G401.6 (cell line): Measurements from ENCODE around the gene BCDIN3D.
"Not testable (repeated sequence)": the region's sequence is repeated elsewhere in the genome, so short reads cannot be mapped to it uniquely, and the experiment has no call there.

ENCODE experiments used
- FAIRE-seq: peaks from 2 replicates; lab custom pipeline; 2012; peaks lifted over from hg19 to GRCh38; lab: Jason Lieb, UNC

Gene BCDIN3D

DNA sequence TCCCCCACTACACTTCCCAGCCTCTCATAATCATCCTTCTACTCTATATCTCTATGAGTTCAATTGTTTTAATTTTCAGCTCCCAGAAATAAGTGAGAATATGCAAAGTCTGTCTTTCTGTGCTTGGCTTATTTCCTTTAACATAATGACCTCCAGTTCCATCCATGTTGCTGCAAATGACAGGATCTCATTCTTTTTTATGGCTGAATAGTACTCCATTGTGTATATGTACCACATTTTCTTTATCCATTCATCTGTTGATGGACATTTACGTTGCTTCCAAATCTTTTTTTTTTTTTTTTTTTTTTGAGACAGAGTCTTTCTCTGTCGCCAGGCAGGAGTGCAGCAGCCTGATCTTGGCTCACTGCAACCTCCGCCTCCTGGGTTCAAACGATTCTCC lies 13.0 kb upstream of the BCDIN3D start:
- not testable (repeated sequence) for FAIRE-seq

DNA sequence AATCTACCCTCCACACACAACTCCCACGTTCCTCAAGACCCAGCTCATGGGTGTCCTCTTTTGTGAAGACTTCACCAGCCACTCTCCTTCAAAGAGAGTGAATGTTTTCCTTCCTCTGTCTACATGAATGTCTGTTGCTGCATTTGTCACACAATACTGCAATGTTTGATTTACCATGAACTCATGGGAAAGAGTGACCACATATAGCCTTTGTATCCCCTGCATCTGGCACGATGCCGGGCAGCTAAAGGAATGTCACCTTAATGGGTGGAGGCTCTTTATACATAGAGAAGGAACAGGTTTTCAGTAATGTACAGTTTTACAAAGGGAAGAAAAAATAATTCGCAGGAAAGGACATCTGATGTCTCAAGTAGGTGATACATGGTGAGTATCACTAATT lies 12.1 kb upstream of the BCDIN3D start:
- FAIRE-seq, result no peak

DNA sequence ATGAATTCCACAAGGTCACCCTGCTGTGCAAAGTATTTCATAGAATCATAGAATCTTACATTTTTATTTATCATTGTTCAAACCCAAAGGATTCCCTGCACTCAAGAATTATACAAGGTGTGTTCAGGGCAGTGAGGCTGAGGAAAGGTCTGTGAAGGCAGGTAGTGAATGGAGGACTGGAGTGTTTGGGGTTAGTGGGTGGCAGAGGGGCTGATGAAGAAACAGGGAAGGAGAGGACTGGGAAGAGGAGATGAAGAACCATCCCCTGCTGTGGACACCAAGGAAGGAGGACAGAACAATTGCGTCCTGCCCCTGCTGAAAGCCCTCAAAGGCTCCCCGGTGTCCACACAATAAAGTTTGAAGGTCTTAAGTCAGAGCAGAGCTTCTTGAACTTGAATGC lies 10.8 kb upstream of the BCDIN3D start:
- FAIRE-seq, result no peak

DNA sequence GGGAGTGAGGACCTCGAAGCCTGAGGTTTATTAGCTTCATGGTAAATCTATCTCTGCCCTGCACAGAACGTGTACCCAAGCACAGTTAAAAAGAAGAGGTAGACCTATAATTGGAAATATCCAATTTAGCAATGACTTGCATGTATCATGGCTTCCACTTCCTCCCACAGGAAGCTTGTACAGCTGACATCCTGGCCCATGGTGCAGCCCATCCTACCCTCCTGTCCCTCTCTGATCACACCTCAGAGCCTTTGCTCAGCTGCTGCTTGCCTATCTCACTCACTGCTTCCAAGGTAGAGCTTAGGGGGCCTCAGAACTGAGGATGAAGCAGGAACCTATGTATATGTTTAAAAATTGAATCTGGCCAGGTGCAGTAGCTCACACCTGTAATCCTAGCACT lies 4.3 kb upstream of the BCDIN3D start:
- no peak for FAIRE-seq

DNA sequence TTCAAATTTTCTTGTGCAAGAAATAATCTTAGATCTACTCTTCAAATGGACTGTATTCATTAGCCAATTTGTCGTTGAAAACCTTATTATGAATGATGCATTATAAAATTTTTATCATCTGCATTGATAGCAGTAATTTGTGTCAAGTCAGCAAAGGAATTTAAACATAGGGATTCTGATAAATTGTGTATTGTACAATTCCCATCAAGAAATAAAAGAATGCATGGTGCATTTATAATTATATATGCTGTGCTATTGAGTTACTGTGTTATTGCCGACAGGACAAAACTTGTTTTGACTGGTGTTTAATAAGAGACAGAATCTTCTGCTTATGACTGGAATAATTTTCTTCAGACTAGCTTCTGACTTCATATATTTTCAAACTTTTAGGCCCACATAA lies 3.1 kb upstream of the BCDIN3D start:
- no peak for FAIRE-seq

DNA sequence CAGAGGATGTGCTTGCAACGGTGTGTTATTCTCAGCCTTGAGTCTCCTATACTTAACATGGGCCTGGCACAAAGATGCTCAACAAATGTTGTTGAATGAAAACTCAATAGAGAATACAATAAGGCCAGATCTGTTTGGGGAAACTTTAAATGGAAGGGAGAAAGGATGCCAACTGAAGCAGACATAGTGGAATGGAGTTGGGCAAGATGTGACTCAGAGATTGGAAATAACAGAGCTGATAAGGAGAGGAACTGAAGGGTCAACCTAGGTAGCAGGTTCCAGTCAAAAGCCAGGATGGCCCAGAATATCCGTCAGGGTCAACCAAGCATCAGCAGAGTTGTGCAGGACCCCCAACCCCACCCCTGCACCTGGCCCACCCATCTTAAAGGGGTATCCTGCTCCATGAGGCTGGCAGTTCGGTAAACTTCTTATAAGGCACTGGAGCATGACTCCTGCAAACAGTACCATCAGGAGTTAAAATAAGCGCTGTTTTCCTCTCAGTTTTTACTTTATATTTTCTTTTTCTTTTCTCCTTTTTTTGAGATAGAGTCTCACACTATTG lies 1.1 kb upstream of the BCDIN3D start:
- FAIRE-seq, result no peak

DNA sequence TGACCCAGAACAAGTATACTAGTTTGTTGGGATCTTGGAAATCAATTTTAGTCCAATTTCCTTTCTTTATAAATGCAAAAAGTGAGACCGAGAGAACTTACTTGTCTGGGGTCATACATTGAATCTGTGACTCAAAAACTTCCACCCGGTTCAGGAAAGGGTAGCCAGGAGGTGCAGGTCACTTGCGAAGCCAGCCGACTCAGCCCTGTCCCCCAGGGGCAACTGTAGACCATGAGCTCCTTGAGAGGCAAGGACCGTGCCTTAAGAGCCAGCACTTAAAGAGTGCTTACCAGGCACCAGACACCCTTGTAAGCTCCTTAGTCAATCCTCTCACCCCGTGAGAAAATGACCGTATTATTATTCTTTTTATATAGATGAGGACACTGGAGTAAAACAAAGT lies 505 bp upstream of the BCDIN3D start:
- FAIRE-seq, result no peak

DNA sequence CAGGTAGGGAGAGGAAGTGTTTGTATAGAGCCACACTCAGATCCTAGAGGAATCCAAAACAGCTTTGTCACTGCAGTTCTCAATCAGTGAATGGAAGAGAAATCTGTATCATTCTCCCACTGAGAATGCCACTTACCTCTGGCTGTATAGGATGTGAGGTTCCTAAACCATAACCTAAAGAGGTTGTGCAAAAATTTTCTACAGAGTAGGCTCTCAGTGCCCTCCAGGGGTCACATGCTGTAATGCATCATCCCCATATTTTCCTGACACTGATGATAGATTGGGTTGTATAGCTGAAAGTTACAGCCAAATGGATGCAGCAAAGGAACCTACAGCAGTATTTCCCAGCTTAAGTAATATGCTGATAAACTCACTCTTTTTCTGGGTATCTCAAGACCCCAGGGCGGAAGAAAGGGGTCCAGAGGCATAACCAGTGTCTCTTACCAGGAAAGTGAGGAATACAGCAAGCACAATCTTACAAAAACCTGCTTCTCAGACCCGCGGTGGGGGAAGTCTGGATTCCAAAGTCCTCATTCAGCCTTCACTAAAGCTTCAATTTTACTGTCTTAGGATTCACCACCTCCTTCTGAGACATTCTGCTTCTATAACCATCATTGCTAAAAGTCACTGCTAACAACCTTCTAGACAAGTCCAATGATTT lies 3.8 kb downstream of the BCDIN3D start:
- FAIRE-seq, result peak; percentile 68

DNA sequence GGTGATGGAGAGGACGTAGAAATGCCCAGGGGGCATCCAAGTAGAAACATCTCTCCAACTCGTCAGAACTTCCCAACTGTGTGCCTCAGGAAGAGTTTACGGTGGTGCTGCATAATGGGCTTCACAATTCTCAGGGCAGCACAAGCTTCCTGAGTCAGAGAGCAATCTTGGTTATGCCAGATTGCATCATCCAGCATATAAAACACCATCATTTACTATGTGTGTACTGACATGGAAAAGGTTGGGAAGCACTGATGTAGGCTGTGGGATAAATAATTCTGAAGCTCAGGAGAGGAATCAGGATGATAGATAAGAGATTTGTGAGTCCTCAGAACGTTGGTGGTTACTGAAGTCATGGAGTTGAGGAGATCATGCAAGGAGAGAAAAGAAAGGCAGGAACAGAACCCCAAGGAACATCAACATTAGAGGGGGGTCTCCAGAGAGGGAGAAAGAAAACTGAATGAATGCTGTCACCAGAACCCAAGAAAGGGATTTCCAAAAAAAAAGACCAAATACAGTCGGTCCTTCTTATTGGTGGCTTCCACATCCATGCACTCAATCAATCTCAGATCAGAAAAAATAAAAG lies 10.0 kb downstream of the BCDIN3D start:
- no peak for FAIRE-seq

DNA sequence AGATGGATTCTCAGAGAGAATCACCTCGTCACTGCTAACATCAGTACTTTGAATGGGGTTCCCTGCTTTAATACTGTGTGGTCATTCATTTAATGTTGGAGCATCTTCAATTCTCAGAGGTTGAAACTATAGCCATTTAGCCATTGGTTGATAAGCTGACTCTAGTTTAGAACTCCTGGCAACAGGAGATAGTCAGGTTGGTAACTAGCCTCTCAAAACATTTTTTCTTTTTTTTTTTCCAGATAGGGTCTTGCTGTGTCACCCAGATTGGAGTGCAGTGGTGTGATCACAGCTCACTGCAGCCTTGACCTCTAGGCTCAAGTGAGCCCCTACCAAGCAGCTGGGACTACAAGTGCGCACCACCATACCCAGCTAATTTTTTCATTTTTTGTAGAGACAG lies 11.2 kb downstream of the BCDIN3D start:
- FAIRE-seq, result no peak

DNA sequence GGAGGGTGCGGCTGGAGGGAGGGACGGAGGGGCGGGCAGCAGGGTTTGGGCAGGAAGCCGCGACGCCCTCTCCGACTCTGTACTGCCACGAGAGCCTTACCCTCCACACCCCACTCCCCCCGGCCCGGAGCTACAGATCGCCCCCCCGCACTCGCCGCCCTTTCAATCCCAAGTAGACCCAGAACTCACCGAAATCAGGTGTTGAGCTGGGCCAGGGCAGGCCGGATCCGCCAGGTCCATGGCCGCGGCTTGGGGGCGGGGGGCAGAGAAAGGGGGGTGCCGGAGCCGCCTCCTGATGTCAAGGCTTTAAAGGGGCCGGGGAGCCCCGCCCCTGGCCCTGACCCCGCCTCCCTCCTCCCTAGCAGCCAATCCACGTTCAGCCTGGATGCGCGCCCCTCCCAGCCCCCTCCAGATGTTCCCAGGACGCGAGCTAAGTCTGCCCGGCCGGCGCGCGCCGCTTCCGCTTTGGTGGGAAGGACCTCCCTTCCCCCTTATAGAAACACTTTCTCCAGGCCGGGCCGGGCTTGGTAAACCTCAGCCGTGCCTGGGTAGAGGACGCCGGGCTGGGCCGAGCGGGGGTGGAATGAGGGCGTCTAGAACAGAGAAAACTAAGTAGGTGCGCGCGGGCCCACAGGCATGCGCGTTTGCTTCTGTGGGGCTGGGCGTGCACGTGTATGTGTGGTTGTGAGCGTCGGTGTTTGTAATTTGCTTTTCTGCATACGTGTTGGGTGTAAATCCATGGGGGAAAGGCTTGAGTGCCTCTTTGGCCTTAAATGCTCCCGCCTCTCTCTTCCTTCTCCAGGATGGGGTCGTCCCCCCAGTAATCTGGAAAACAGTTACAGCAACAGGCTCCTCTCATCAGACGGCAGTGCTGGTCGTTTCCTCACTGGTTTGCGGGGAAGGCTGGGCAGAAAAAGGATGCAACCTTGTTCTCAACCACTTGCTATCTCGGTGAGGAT lies 14.5 kb downstream of the BCDIN3D start, which contains the start of gene NCKAP5L:
TSS of gene NCKAP5L (minus strand) at position 281 of the 959 bp plus-strand sequence. CDS start 24,369 bp downstream, outside the sequence.
- peak; percentile 96 for FAIRE-seq

DNA sequence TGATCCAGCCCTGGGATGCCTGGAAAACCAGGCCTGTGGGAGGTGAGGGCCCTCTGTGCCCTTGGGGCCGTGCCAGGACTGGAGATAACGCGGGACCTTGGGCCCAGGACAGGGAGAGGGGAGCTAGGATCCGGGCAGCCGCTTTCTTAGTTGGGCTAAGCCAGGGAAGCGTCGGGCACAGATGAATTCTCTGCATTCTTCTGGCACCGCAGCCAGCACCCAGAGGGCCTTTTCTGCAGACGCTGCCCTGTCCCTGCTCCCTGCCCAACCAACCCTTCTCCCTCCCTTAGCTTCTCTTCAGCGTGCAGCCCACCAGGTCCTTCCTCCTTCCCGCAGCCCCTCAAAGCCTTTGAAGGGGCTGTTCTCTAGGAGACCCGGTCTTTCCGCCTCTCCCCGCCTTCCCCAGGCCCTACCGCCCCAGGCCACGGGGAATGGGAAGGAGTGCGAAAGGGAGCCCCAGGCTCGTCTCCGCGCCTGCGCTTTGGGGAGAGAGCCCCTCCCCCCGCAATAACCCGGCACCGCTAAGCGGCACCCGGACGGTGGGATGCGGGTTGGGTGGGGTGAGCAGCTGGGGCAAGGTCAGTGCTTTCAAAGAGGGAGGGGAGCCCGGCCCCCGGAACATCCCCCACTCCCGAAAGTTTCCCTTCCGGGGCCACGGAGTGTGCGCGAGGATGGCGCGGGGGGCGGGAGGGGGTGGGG lies 15.4 kb downstream of the BCDIN3D start:
- FAIRE-seq, result no peak

DNA sequence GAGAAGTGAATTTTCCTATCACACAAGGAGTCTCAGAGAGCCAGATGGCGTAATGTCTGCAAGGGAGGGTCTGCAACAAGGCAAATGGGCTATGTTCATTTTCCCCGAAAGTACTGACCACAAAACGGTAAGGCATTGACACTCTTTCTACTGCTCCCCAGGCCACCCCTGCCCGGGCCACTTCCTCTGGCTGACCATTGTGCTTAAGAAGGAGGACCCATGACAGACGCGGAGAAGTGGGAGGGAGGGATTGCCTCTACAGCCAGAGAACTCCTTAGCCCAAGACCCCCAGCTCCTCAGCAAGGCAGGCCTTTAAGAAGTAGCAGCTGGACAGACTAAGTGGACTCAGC lies 15.9 kb downstream of the BCDIN3D start:
- no peak for FAIRE-seq

DNA sequence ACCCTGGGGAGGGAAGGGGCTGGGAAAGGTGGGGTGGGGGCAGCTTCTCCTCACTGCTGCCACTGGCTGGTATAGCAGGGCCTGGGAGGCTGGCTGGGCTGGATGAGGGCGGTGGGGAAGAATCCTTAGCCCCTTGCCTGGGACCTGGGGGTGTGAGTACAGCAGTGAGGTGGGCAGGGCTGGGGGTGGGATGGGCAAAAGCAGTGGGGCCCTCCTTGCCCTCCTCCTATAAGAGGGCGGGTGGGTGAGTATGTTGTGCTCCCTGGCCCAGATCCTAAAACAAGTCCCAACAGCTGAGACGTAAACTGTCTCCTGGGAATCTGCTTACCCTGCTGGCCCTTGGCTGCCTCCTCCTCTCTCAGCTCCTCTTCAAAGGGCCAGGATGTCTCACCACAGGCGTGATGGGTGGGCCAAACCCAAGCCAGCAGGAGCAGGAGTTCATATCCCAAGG lies 16.9 kb downstream of the BCDIN3D start:
- no peak for FAIRE-seq

DNA sequence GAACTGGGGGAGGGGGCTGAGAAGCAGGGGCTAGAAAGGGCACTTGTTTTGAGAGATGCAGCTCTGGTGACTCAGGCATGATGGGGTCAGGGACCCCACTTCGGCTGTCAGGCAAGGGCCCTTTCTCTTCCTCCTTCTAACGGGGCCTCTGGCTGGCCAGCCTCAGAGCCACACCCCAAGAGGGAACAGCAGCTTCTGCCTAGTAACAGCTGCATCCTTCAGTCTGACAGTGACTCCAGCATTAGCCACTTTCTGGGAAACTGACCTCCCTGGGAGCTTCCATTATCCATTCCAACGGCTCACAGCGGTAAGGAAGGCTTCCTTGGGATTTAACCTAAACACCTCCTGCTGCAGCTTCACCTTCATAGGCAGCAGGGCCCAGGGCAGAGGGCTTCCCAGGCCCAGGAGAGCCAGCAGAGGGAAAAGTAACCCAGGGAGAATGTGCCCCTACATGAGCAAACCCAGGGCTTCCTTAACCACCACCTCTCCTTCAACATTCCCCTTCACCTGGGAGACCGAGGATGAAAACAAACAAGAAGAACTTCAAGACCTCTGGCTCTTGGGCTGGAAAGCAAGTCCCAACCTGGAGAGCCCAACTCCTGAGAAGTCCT lies 17.4 kb downstream of the BCDIN3D start:
- no peak for FAIRE-seq

DNA sequence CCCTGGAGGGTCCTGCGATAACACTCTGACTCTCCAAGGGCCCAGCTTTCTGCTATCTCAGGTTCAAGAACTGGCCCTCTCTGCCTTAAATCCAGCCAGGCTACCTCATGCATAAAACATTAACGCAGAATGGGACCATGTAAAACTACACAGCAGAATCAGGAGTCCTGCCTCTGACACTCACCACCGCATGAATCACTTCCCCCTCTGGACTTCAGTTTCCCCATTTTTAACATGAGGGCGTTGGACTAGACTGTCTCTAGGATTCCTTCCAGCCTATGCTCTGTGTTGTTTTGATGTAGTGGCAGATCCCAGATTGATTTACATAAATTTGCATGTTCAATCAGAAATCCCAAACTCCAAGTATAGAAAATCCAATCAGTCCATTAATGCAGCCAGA lies 18.0 kb downstream of the BCDIN3D start:
- FAIRE-seq, result no peak

DNA sequence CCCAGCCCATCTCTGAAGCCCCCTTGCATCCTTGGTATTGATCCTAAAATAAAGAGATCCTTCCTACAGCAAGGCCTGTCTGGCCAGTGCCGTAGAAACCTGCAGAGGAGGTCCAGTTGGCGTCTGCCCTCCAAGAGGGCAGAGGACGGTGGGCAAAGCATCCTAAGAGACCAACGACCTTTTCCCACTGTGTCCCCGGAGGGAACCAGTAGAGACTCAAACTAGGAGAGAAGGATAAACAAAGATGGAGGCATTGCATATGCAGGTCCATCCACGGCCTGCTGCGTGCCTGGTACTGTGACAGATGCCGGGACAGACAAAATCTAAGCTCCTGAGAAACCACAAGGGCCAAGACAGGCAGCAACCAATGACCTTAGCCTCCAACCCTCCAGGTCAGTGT lies 18.5 kb downstream of the BCDIN3D start:
- FAIRE-seq, result no peak

DNA sequence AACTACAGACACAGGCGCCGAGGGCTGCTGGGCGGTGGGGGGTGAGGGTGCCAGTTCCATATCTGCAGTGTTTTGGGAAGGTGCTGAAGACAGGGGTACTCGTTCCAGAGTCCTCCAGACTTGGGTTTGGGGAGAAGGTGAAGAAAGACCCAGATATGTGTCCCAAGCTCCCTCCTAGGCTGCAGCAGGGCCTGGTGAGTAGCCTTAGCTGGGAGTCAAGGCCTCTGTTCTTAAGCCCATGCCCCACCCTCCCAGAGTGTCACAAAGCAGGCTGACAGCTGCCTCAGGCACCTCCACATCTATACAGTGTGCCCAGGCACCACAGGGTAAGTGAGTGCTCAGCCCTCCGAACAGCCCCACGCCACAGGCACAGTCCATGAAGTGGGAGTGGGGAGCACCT lies 19.0 kb downstream of the BCDIN3D start:
- FAIRE-seq, result no peak

DNA sequence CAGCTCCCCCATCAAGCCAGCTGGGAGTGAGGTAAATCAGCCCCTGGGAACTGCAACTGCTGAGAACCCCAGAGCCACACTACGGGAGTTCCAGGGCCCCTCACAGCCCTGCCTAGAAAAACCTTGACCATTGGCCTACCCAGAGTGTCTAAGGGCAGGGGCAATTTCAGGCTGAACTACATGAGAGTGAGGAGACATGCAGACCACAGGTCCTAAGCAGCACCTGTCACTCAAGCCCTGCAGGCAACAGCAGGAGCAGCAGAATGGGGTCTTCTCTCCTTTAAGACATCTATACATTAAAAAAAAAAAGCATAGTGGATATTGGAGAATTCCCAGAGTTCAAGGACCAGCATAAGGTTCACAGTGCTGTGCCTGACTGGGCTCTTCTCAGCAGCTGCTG lies 19.6 kb downstream of the BCDIN3D start:
- no peak for FAIRE-seq

DNA sequence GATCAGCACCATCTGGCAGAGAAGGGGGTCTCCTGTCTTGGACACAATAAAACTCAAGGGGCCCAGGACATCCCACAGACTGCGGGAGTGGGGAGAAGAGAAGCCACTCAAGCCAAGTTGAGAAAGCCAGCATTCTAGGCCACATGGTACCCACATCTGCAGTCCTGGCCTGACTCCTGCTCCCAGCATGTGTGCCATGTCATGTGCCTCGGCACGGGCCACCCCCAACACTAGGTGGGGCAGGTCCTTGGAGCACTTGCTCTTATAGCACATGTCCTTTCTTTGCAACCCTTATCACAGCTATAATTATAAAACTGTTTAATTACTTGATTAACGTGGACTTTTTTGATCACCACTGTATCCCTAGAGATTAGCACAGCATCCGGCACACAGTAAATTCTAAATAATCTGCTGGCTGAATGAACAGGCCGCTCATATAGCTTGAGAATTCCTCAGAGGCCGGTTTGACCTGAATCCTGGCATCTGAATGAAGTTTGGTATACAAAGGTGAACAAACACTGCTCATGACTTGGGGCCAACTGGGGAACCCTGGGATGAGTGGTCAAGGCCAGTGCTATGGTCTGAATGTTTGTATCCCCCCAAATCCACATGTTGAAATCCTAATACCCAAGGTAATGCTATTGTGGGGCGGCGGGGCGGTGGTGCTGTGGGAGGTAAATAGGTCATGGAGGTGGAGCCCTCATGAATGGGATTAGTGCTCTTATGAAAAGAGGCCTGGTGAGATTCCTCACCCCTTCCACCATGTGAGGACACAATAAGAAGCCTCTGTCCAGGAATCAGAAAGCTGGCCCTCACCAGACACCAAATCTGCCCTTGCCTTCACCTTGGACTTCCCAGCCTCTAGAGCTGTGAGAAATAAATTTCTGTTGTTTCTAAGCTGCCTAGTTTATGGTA lies 21.3 kb downstream of the BCDIN3D start:
- no peak for FAIRE-seq

DNA sequence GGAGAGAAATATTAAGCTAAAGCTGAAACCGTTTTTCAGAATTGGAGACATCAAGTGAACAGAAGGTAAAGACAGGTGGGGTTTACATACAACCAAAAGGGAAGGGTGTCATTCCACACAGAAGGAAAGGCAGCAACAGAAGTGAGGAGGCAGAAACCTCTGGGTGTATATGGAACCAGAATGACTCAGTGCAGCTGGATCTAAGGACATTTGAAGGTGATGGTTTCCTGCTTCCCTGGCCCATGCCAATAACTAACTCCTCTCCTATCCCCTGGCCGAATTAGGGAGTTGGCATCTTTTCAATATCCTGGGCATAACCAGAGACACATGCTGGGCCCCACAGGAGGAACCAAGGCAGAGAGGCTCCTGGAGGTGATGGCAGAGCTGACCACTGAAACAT lies 23.1 kb downstream of the BCDIN3D start:
- no peak for FAIRE-seq
